PC-9 (cell line): Measurements from ENCODE around the gene NRG4. TPM values are rescaled to one million over a fixed set of nuclear protein-coding genes. Genes with fewer than 3 reads are reported as not detected.
"Not testable (repeated sequence)": the region's sequence is repeated elsewhere in the genome, so short reads cannot be mapped to it uniquely, and the experiment has no call there.

ENCODE experiments used
- BruUV-seq: library from RNA; stranded (reverse); fragments of 400-500 nt; replicated peaks from 2 replicates; lab custom pipeline; 2021; lab: Mats Ljungman, UMichigan
- CTCF ChIA-PET: fragments of 300-600 bp; sonication (Branson Sonifier 250); formaldehyde crosslinking; loops from one replicate; lab custom pipeline; 2022; ENCODE audit warnings: antibody characterized with exemption; lab: Charles Lee
- POLR2A ChIA-PET: fragments of 300-600 bp; sonication (Branson Sonifier 250); formaldehyde crosslinking; loops from one replicate; lab custom pipeline; 2022; ENCODE audit warnings: antibody characterized with exemption; ENCODE audit not compliant: unreplicated experiment; lab: Charles Lee
- DNase-seq, 2 experiments: peaks; one replicate each; pipeline versions ENCODE4 v3.0.0 to v3.0.0-alpha.2; 2015 to 2022; ENCODE audit warnings: mixed read lengths in 1 of 2
- H2AFZ ChIP-seq: fragments of 200-600 bp; sonication (generic); 2 replicates; pipeline ENCODE4 v1.8.1; 2017; ENCODE audit warnings: antibody characterized with exemption
- H3F3A ChIP-seq: fragments of 200-600 bp; sonication (generic); 2 replicates; pipeline ENCODE4 v1.8.1; 2017; ENCODE audit warnings: antibody characterized with exemption, mild to moderate bottlenecking, low read depth; ENCODE audit not compliant: insufficient read depth
- H3K27ac ChIP-seq: fragments of 200-600 bp; sonication (generic); 2 replicates; pipeline ENCODE4 v1.6.1; 2016; ENCODE audit warnings: mixed run types
- H3K27me3 ChIP-seq: fragments of 200-600 bp; sonication (generic); 2 replicates; pipeline ENCODE4 v1.6.1; 2016; ENCODE audit warnings: low read depth, mixed run types; ENCODE audit not compliant: insufficient read depth
- H3K36me3 ChIP-seq: fragments of 200-600 bp; sonication (generic); 2 replicates; pipeline ENCODE4 v1.6.1; 2016; ENCODE audit warnings: low read depth, mixed run types
- H3K4me1 ChIP-seq: fragments of 200-600 bp; sonication (generic); replicated peaks from 2 replicates; pipeline ENCODE4 v1.6.1; 2016; ENCODE audit warnings: mixed run types; ENCODE audit not compliant: insufficient read depth
- H3K4me2 ChIP-seq: fragments of 200-600 bp; sonication (generic); 2 replicates; pipeline ENCODE4 v1.6.1; 2017; ENCODE audit warnings: mixed run types
- H3K4me3 ChIP-seq: fragments of 200-600 bp; sonication (generic); 2 replicates; pipeline ENCODE4 v1.6.1; 2016; ENCODE audit warnings: mixed run types
- H3K79me2 ChIP-seq: fragments of 200-600 bp; sonication (generic); 2 replicates; pipeline ENCODE4 v1.6.1; 2017; ENCODE audit warnings: low read depth, mixed run types
- H3K9me2 ChIP-seq: fragments of 200-600 bp; sonication (generic); 2 replicates; pipeline ENCODE4 v1.8.1; 2017; ENCODE audit warnings: mild to moderate bottlenecking; ENCODE audit not compliant: insufficient read depth
- H3K9me3 ChIP-seq: fragments of 200-600 bp; sonication (generic); 2 replicates; pipeline ENCODE4 v1.8.1; 2016; ENCODE audit warnings: low read depth; ENCODE audit not compliant: insufficient read depth
- H4K20me1 ChIP-seq: fragments of 200-600 bp; sonication (generic); 2 replicates; pipeline ENCODE4 v1.8.1; 2017; ENCODE audit not compliant: insufficient read depth
- CTCF ChIP-seq: fragments of 200-600 bp; sonication (generic); conservative IDR thresholded peaks from 2 replicates; pipeline ENCODE4 v1.6.1; 2017; ENCODE audit warnings: mixed run types, antibody characterized with exemption, mild to moderate bottlenecking, moderate library complexity
- EZH2 ChIP-seq: fragments of 200-600 bp; sonication (generic); IDR thresholded peaks from 2 replicates; pipeline ENCODE4 v1.8.0; 2017; ENCODE audit warnings: antibody characterized with exemption, low read depth
- intact Hi-C: fragments of 100-400 bp; cut with micrococcal nuclease; formaldehyde crosslinking; loops from one replicate; pipeline ENCODE4 v1.10.0; 2022; ENCODE audit not compliant: unreplicated experiment
- total RNA-seq: library from RNA; stranded (reverse); gene quantifications from 2 replicates; pipeline ENCODE4 v1.2.3, GENCODE V29; 2021

NRG4 gene
- total RNA-seq, 1 experiment from 2014 or later, result 11.3 TPM

GRCh38 chr15:76058714-76059319 is 46.6 kb upstream of the NRG4 start:
- intact Hi-C loops, result loop anchor here (5.0 to 10.0 kb wide), 2 partner anchors 247 to 806 kb away; no protein-coding TSS in a partner anchor
- H3K79me2 ChIP-seq, result no peaks in the 10 kb centered on the region
- no TSS peak for BruUV-seq
- DNase-seq, result no peak
- H3F3A ChIP-seq, result peaks cover 17% of the 10 kb centered on the region
- H3K27me3 ChIP-seq, result peaks cover 21% of the 10 kb centered on the region; the same call in 1 of the 2 replicates
- peaks cover 16% of the 10 kb centered on the region for H3K4me1 ChIP-seq
- peak overlapping the region; percentile 83 for H3K4me2 ChIP-seq
- POLR2A ChIA-PET, result interaction anchor here (0.7 kb wide), 1 partner anchor 112 kb away, joined by 4 read pairs; no protein-coding TSS in a partner anchor
- CTCF ChIA-PET, result interaction anchor here (0.6 to 4.0 kb wide), 3 partner anchors 80 to 129 kb away, joined by 3 to 68 read pairs (median 5); no protein-coding TSS in a partner anchor
- no peaks in the 10 kb centered on the region for H3K36me3 ChIP-seq
- H3K27ac ChIP-seq, result no peak overlapping the region
- H3K9me2 ChIP-seq, result no peaks in the 10 kb centered on the region
- TF ChIP-seq CTCF, result no peak
- TF ChIP-seq EZH2, result no peak
- no peaks in the 10 kb centered on the region for H4K20me1 ChIP-seq
- H3K4me3 ChIP-seq, result peak overlapping the region; percentile 63
- peak overlapping the region; percentile 82; the same call in 1 of the 2 replicates for H2AFZ ChIP-seq
- H3K9me3 ChIP-seq, result no peaks in the 10 kb centered on the region

- H3K27ac ChIP-seq, result no peak overlapping the region
- H3F3A ChIP-seq, result peaks cover 17% of the 10 kb centered on the region
- CTCF ChIA-PET, result interaction anchor here (1.1 to 4.0 kb wide), 2 partner anchors 81 to 247 kb away, joined by 7 to 68 read pairs; no protein-coding TSS in a partner anchor
- H3K4me1 ChIP-seq, result peaks cover 16% of the 10 kb centered on the region
- intact Hi-C loops, result loop anchor here (1.0 to 10.0 kb wide), 3 partner anchors 82 to 807 kb away; no protein-coding TSS in a partner anchor
- POLR2A ChIA-PET, result interaction anchor here (0.7 kb wide), 1 partner anchor 97 kb away, joined by 3 read pairs; no protein-coding TSS in a partner anchor
- no peaks in the 10 kb centered on the region for H3K9me3 ChIP-seq
- no peaks in the 10 kb centered on the region for H3K36me3 ChIP-seq
- H4K20me1 ChIP-seq, result no peaks in the 10 kb centered on the region
- no TSS peak for BruUV-seq
- DNase-seq, result peak; percentile 15 to 43
- H3K79me2 ChIP-seq, result no peaks in the 10 kb centered on the region
- TF ChIP-seq EZH2 (no peak), CTCF (peak; percentile 89)
- H3K27me3 ChIP-seq, result peaks cover 21% of the 10 kb centered on the region; the same call in 1 of the 2 replicates
- H3K4me3 ChIP-seq, result peak overlapping the region; percentile 27; the same call in 1 of the 2 replicates
- no peaks in the 10 kb centered on the region for H3K9me2 ChIP-seq
- peak overlapping the region; percentile 71 for H3K4me2 ChIP-seq
- H2AFZ ChIP-seq, result no peak overlapping the region
Observed at GRCh38 chr15:76057332-76058000, 45.2 kb upstream of the NRG4 start.

- Histone ChIP-seq H3K27ac (no peak overlapping the region), H3K4me1 (peaks cover 16% of the 10 kb centered on the region), H2AFZ (no peak overlapping the region), H3K27me3 (peaks cover 20% of the 10 kb centered on the region; the same call in 1 of the 2 replicates), H3K36me3 (no peaks in the 10 kb centered on the region), H4K20me1 (no peaks in the 10 kb centered on the region), H3K9me3 (no peaks in the 10 kb centered on the region), H3K4me2 (peak overlapping the region; percentile 71), H3K4me3 (peak overlapping the region; percentile 27; the same call in 1 of the 2 replicates), H3K79me2 (no peaks in the 10 kb centered on the region), H3F3A (peaks cover 17% of the 10 kb centered on the region), H3K9me2 (no peaks in the 10 kb centered on the region)
- no peak for TF ChIP-seq EZH2
- TF ChIP-seq CTCF, result no peak
- ChIA-PET CTCF (interaction anchor here (0.7 to 4.0 kb wide), 3 partner anchors 74 to 247 kb away, joined by 4 to 68 read pairs (median 7); no protein-coding TSS in a partner anchor), POLR2A (interaction anchor here (0.6 to 0.7 kb wide), 2 partner anchors 97 to 252 kb away, joined by 3 to 6 read pairs; no protein-coding TSS in a partner anchor)
- DNase-seq, result peak in 1 of 2 experiments; percentile 70
- intact Hi-C loops, result loop anchor here (1.0 to 10.0 kb wide), 3 partner anchors 82 to 808 kb away; no protein-coding TSS in a partner anchor
- no TSS peak for BruUV-seq
Observed at GRCh38 chr15:76056931-76057330, 44.7 kb upstream of the NRG4 start.

- peaks cover 16% of the 10 kb centered on the region for H3K4me1 ChIP-seq
- DNase-seq, H3K79me2 ChIP-seq, H3K36me3 ChIP-seq, H3K9me2 ChIP-seq, BruUV-seq, H3K4me2 ChIP-seq, H3K4me3 ChIP-seq, H3K27me3 ChIP-seq, H2AFZ ChIP-seq, POLR2A ChIA-PET, H3K27ac ChIP-seq, H4K20me1 ChIP-seq, H3K9me3 ChIP-seq, CTCF ChIA-PET: not testable (repeated sequence)
- intact Hi-C loops, result loop anchor here (10.0 kb wide), 1 partner anchor 811 kb away; no protein-coding TSS in a partner anchor
- peaks cover 17% of the 10 kb centered on the region for H3F3A ChIP-seq
Observed at GRCh38 chr15:76054201-76054600, 42.0 kb upstream of the NRG4 start.
